IMR-90 (cell line): ENCODE data around the gene GADL1. TPM values are rescaled to one million over a fixed set of nuclear protein-coding genes. Genes with fewer than 3 reads are reported as not detected.

Experiments
- ATAC-seq: fragments of 200-7000 bp; cut with Tn5 transposase; 2 replicates; pipeline ENCODE4 v1.9.1; 2020; ENCODE audit warnings: low read depth, mild to moderate bottlenecking, moderate library complexity
- BruUV-seq: library from RNA; stranded (reverse); fragments of 400-500 nt; replicated peaks from 2 replicates; lab custom pipeline; 2021; lab: Mats Ljungman, UMichigan
- CTCF ChIA-PET: fragments of 300-600 bp; formaldehyde crosslinking; extraction: SDS; loops from one replicate; lab custom pipeline; 2021; ENCODE audit warnings: antibody characterized with exemption; lab: Yijun Ruan, JAX
- POLR2A ChIA-PET: fragments of 300-600 bp; sonication (Branson Sonifier 250); formaldehyde crosslinking; loops from one replicate; lab custom pipeline; 2022; ENCODE audit warnings: antibody characterized with exemption; ENCODE audit not compliant: unreplicated experiment; lab: Charles Lee
- DNase-seq: peaks from one replicate; pipeline ENCODE4 v3.0.0; 2013
- H2AFZ ChIP-seq: replicated peaks from 2 replicates; pipeline ENCODE3; 2013; ENCODE audit warnings: low read length, mild to moderate bottlenecking; ENCODE audit not compliant: poor library complexity
- H2AK5ac ChIP-seq: 2 replicates; pipeline ENCODE4 v1.6.1; 2013; ENCODE audit warnings: low read depth, low read length, inconsistent platforms
- H2AK9ac ChIP-seq: replicated peaks from 2 replicates; pipeline ENCODE3; 2013; ENCODE audit warnings: mild to moderate bottlenecking, low read depth, low read length, moderate library complexity; ENCODE audit not compliant: poor library complexity
- H2BK120ac ChIP-seq: 2 replicates; pipeline ENCODE4 v1.6.1; 2013; ENCODE audit warnings: low read depth, low read length, inconsistent platforms
- H2BK15ac ChIP-seq: 3 replicates; pipeline ENCODE4 v1.6.1; 2013; ENCODE audit warnings: low read depth, low read length, inconsistent platforms
- H2BK20ac ChIP-seq: 2 replicates; pipeline ENCODE4 v1.6.1; 2013; ENCODE audit warnings: low read depth, mild to moderate bottlenecking, inconsistent platforms, low read length, moderate library complexity
- H2BK5ac ChIP-seq: 2 replicates; pipeline ENCODE4 v1.6.1; 2013; ENCODE audit warnings: mild to moderate bottlenecking, low read depth, low read length, inconsistent platforms; ENCODE audit not compliant: poor library complexity, severe bottlenecking
- H3K14ac ChIP-seq: replicated peaks from 2 replicates; pipeline ENCODE4 v1.6.1; 2013; ENCODE audit warnings: low read depth, low read length, inconsistent platforms
- H3K18ac ChIP-seq: 2 replicates; pipeline ENCODE4 v1.6.1; 2013; ENCODE audit warnings: low read depth, low read length, control low read depth
- H3K23ac ChIP-seq: 2 replicates; pipeline ENCODE4 v1.6.1; 2013; ENCODE audit warnings: low read depth, low read length, inconsistent platforms
- H3K27ac ChIP-seq: 2 replicates; pipeline ENCODE4 v1.5.1; 2013; ENCODE audit warnings: mild to moderate bottlenecking, control low read depth, low read length; ENCODE audit not compliant: insufficient read depth
- H3K27me3 ChIP-seq: 2 replicates; pipeline ENCODE4 v1.6.1; 2013; ENCODE audit warnings: low read length; ENCODE audit not compliant: control insufficient read depth, insufficient read depth
- H3K36me3 ChIP-seq: 2 replicates; pipeline ENCODE4 v1.6.1; 2013; ENCODE audit warnings: low read length, mixed read lengths; ENCODE audit not compliant: control insufficient read depth, insufficient read depth
- H3K4ac ChIP-seq: 2 replicates; pipeline ENCODE4 v1.6.1; 2013; ENCODE audit warnings: low read depth, low read length, inconsistent platforms
- H3K4me1 ChIP-seq: 2 replicates; pipeline ENCODE4 v1.6.1; 2013; ENCODE audit warnings: low read length, mixed read lengths; ENCODE audit not compliant: control insufficient read depth, insufficient read depth
- H3K4me2 ChIP-seq: 2 replicates; pipeline ENCODE4 v1.6.1; 2013; ENCODE audit warnings: low read depth, mild to moderate bottlenecking, control low read depth, low read length, moderate library complexity
- H3K4me3 ChIP-seq: 2 replicates; pipeline ENCODE4 v1.5.1; 2013; ENCODE audit warnings: low read depth, mild to moderate bottlenecking, control low read depth, low read length, moderate library complexity; ENCODE audit not compliant: insufficient read depth
- H3K56ac ChIP-seq: 2 replicates; pipeline ENCODE4 v1.6.1; 2013; ENCODE audit warnings: low read length, inconsistent platforms; ENCODE audit not compliant: insufficient read depth; ENCODE audit errors: extremely low read depth
- H3K79me1 ChIP-seq, 2 experiments: 2 replicates each; pipeline ENCODE4 v1.6.1; 2013; ENCODE audit warnings: low read length in 2 of 2, inconsistent platforms in 1 of 2, low read depth in 1 of 2
- H3K9ac ChIP-seq: 2 replicates; pipeline ENCODE4 v1.6.1; 2013; ENCODE audit warnings: low read depth, low read length, control low read depth
- H3K9me1 ChIP-seq: 2 replicates; pipeline ENCODE4 v1.6.1; 2013; ENCODE audit warnings: low read length, inconsistent platforms; ENCODE audit not compliant: insufficient read depth
- H3K9me3 ChIP-seq: 2 replicates; pipeline ENCODE4 v1.6.1; 2013; ENCODE audit warnings: low read length; ENCODE audit not compliant: control insufficient read depth, insufficient read depth
- H4K20me1 ChIP-seq: 2 replicates; pipeline ENCODE4 v1.6.1; 2013; ENCODE audit warnings: low read length, inconsistent platforms; ENCODE audit not compliant: insufficient read depth
- H4K5ac ChIP-seq: 2 replicates; pipeline ENCODE4 v1.6.1; 2013; ENCODE audit warnings: mild to moderate bottlenecking, low read depth, low read length, control low read depth
- H4K8ac ChIP-seq, 2 experiments: 2 replicates each; pipeline ENCODE4 v1.6.1; 2013; ENCODE audit warnings: low read depth in 2 of 2, low read length in 2 of 2, control low read depth in 1 of 2, inconsistent platforms in 1 of 2
- H4K91ac ChIP-seq: 2 replicates; pipeline ENCODE4 v1.6.1; 2013; ENCODE audit warnings: low read depth, low read length, inconsistent platforms; ENCODE audit not compliant: insufficient read depth
- BHLHE40 ChIP-seq: fragments of 150-350 bp; IDR thresholded peaks from 2 replicates; pipeline ENCODE4 v1.6.1; 2016; ENCODE audit warnings: mild to moderate bottlenecking, low read depth, low read length
- ELK1 ChIP-seq: fragments of 150-350 bp; IDR thresholded peaks from 2 replicates; pipeline ENCODE4 v1.6.1; 2016; ENCODE audit warnings: low read depth, mild to moderate bottlenecking, low read length, moderate library complexity, borderline replicate concordance
- FOS ChIP-seq: fragments of 150-350 bp; IDR thresholded peaks from 2 replicates; pipeline ENCODE4 v1.6.1; 2016; ENCODE audit warnings: low read depth, low read length
- MAFK ChIP-seq: IDR thresholded peaks from 2 replicates; pipeline ENCODE4 v1.6.1; 2012; ENCODE audit warnings: low read depth, low read length, improper control_type of control experiment
- MXI1 ChIP-seq: IDR thresholded peaks from 2 replicates; pipeline ENCODE4 v1.6.1; 2012; ENCODE audit warnings: low read depth, mild to moderate bottlenecking, low read length, moderate library complexity, borderline replicate concordance
- NFE2L2 ChIP-seq: fragments of 150-350 bp; IDR thresholded peaks from 2 replicates; pipeline ENCODE4 v1.6.1; 2016; ENCODE audit warnings: low read depth, mild to moderate bottlenecking, low read length
- RAD21 ChIP-seq: IDR thresholded peaks from 2 replicates; pipeline ENCODE4 v1.6.1; 2012; ENCODE audit warnings: low read length, improper control_type of control experiment
- RCOR1 ChIP-seq: IDR thresholded peaks from 2 replicates; pipeline ENCODE4 v1.6.1; 2012; ENCODE audit warnings: mild to moderate bottlenecking, low read length, improper control_type of control experiment; ENCODE audit not compliant: insufficient replicate concordance
- RFX5 ChIP-seq: IDR thresholded peaks from 2 replicates; pipeline ENCODE4 v1.8.0; 2012; ENCODE audit warnings: low read depth, mild to moderate bottlenecking, low read length, moderate library complexity
- SMC3 ChIP-seq: fragments of 150-350 bp; IDR thresholded peaks from 2 replicates; pipeline ENCODE4 v1.6.1; 2016; ENCODE audit warnings: low read depth, mild to moderate bottlenecking, antibody characterized with exemption, low read length, moderate library complexity
- USF2 ChIP-seq: fragments of 150-350 bp; IDR thresholded peaks from 2 replicates; pipeline ENCODE4 v1.6.1; 2017; ENCODE audit warnings: mild to moderate bottlenecking, antibody characterized with exemption, low read length, low read depth
- WGBS, 2 experiments: methylation state at CpG; one replicate each; pipeline versions ENCODE4 v1.1.5 to v1.1.7; 2013; ENCODE audit warnings: missing lambda C conversion rate in 2 of 2; ENCODE audit not compliant: insufficient read length in 1 of 2; ENCODE audit errors: extremely low coverage in 2 of 2; 5-methylcytosine and 5-hydroxymethylcytosine counted together
- dilution Hi-C: fragments of 300-500 bp; cut with HindIII; formaldehyde crosslinking; loops from one replicate; pipeline ENCODE4 v1.14.3; 2018; ENCODE audit warnings: low sequenced_read_pairs; ENCODE audit not compliant: unreplicated experiment
- in situ Hi-C: fragments of 300-500 bp; cut with MboI; formaldehyde crosslinking; loops from 3 replicates; pipeline ENCODE4 v1.14.3; 2019; ENCODE audit warnings: low sequenced_read_pairs, inconsistent platforms, mixed read lengths
- intact Hi-C: fragments of 100-400 bp; cut with micrococcal nuclease; formaldehyde crosslinking; loops from 2 replicates; pipeline ENCODE4 v1.10.0; 2022
- polyA plus RNA-seq, 3 experiments: library from polyadenylated mRNA; depleted of rRNA; stranded (reverse); fragments of >200 nt; gene quantifications; 2 replicates each; pipeline ENCODE4 v1.2.3, GENCODE V29; 2012; ENCODE audit warnings: low replicate concordance in 1 of 3
- total RNA-seq: library from RNA; depleted of rRNA; stranded (reverse); fragments of >200 nt; gene quantifications from 2 replicates; pipeline ENCODE4 v1.2.3, GENCODE V29; 2012

The GADL1 gene
- total and polyA plus RNA-seq, 2 of the 4 experiments (the other 2 are of a cell fraction), result not detected

GRCh38 chr3:30804984-30805383, 89.5 kb downstream of the GADL1 start:
- ChIA-PET POLR2A (no interaction called here), CTCF (no interaction called here)
- 78% methylated on average over 1 of the region's 3 CpGs; no CpG with 5 or more reads in 1 of the 2 experiments for WGBS, 2 experiments
- Histone ChIP-seq H3K27me3 (peaks cover 1% of the 10 kb centered on the region; the same call in 1 of the 2 replicates), H3K79me1 (no peaks in the 10 kb centered on the region), H2AK9ac (no peak overlapping the region), H2BK120ac (no peak overlapping the region), H3K14ac (no peak overlapping the region), H2BK15ac (no peak overlapping the region), H2AFZ (no peak overlapping the region), H3K27ac (no peak overlapping the region), H3K4ac (no peak overlapping the region), H2AK5ac (no peak overlapping the region), H3K4me1 (no peaks in the 10 kb centered on the region), H3K9ac (no peak overlapping the region), H4K20me1 (no peaks in the 10 kb centered on the region), H3K4me2 (no peak overlapping the region), H3K36me3 (no peaks in the 10 kb centered on the region), H4K91ac (no peak overlapping the region), H3K9me1 (no peaks in the 10 kb centered on the region), H4K8ac (no peak overlapping the region), H3K56ac (no peak overlapping the region), H3K4me3 (no peak overlapping the region), H3K9me3 (no peaks in the 10 kb centered on the region), H3K23ac (no peak overlapping the region), H3K18ac (no peak overlapping the region), H2BK20ac (no peak overlapping the region), H4K5ac (no peak overlapping the region), H2BK5ac (no peak overlapping the region)
- DNase-seq (no peak), ATAC-seq (no peak)
- in situ Hi-C loops, result no loop called here
- no TSS peak for BruUV-seq
- TF ChIP-seq SMC3 (no peak), USF2 (no peak), MAFK (no peak), MXI1 (no peak), BHLHE40 (no peak), NFE2L2 (no peak), RFX5 (no peak), RAD21 (no peak), ELK1 (no peak), FOS (no peak), RCOR1 (no peak)
- intact Hi-C loops, result no loop called here
- dilution Hi-C loops, result no loop called here
